Measurements from ENCODE around the gene CAMTA1.

CAMTA1 gene

GRCh38 chr1:6852136-6852890, 67.1 kb downstream of the CAMTA1 start:
- Histone ChIP-seq H3K4me2 (ENCODE audit: low read length) (no peak overlapping the region), H2BK120ac (ENCODE audit: insufficient read depth, low read length, poor library complexity) (no peak overlapping the region), H3K27ac (ENCODE audit: low read depth, low read length) (no peak overlapping the region), H3K27me3 (ENCODE audit: insufficient read depth, low read length) (no peaks in the 10 kb centered on the region), H4K91ac (ENCODE audit: low read depth, low read length) (no peak overlapping the region), H3K4me3 (ENCODE audit: low read depth, low read length) (no peak overlapping the region), H3K9me3 (ENCODE audit: insufficient read depth, low read depth, low read length) (peaks cover 2% of the 10 kb centered on the region), H2BK5ac (ENCODE audit: low read depth, low read length, poor library complexity) (no peak overlapping the region), H3K9ac (ENCODE audit: low read length) (no peak overlapping the region), H3K18ac (ENCODE audit: low read length) (no peak overlapping the region), H2AFZ (ENCODE audit: insufficient read depth, low read length, poor library complexity) (no peak overlapping the region), H2BK12ac (ENCODE audit: low read length) (no peak overlapping the region), H4K8ac (ENCODE audit: low read depth, low read length) (no peak overlapping the region), H3K36me3 (ENCODE audit: control insufficient read depth in 1 of 2, insufficient read depth in 2 of 2, low read length in 2 of 2) (no peaks in the 10 kb centered on the region), H4K12ac (ENCODE audit: low read depth, low read length) (no peak overlapping the region), H3K4ac (ENCODE audit: low read depth, low read length) (no peak overlapping the region), H2AK5ac (ENCODE audit: low read length) (no peak overlapping the region), H3K23ac (ENCODE audit: low read length) (no peak overlapping the region), H3K4me1 (ENCODE audit: control insufficient read depth in 1 of 2, insufficient read depth in 2 of 2, low read length in 2 of 2) (no peaks in the 10 kb centered on the region), H3K14ac (ENCODE audit: low read length) (no peak overlapping the region), H3K79me1 (ENCODE audit: low read length) (no peaks in the 10 kb centered on the region), H3K79me2 (ENCODE audit: control insufficient read depth, insufficient read depth, low read length, poor library complexity) (no peaks in the 10 kb centered on the region)
- peak; percentile 61 to 94 for DNase-seq
- no CpG with 5 or more reads among the region's 6 CpGs for WGBS (ENCODE audit: extremely low coverage, insufficient coverage, insufficient read length)

GRCh38 chr1:6854166-6854565, 68.9 kb downstream of the CAMTA1 start:
- Histone ChIP-seq H2BK12ac (ENCODE audit: low read length) (no peak overlapping the region), H3K4me2 (ENCODE audit: low read length) (no peak overlapping the region), H3K4me3 (ENCODE audit: low read depth, low read length) (no peak overlapping the region), H2BK5ac (ENCODE audit: low read depth, low read length, poor library complexity) (no peak overlapping the region), H3K9ac (ENCODE audit: low read length) (no peak overlapping the region), H3K36me3 (ENCODE audit: control insufficient read depth in 1 of 2, insufficient read depth in 2 of 2, low read length in 2 of 2) (no peaks in the 10 kb centered on the region), H3K18ac (ENCODE audit: low read length) (no peak overlapping the region), H3K27ac (ENCODE audit: low read depth, low read length) (no peak overlapping the region), H3K23ac (ENCODE audit: low read length) (no peak overlapping the region), H2BK120ac (ENCODE audit: insufficient read depth, low read length, poor library complexity) (no peak overlapping the region), H4K91ac (ENCODE audit: low read depth, low read length) (no peak overlapping the region), H3K14ac (ENCODE audit: low read length) (no peak overlapping the region), H3K4me1 (ENCODE audit: control insufficient read depth in 1 of 2, insufficient read depth in 2 of 2, low read length in 2 of 2) (no peaks in the 10 kb centered on the region), H3K27me3 (ENCODE audit: insufficient read depth, low read length) (no peaks in the 10 kb centered on the region), H3K79me1 (ENCODE audit: low read length) (no peaks in the 10 kb centered on the region), H4K8ac (ENCODE audit: low read depth, low read length) (no peak overlapping the region), H3K4ac (ENCODE audit: low read depth, low read length) (no peak overlapping the region), H3K9me3 (ENCODE audit: insufficient read depth, low read depth, low read length) (peaks cover 2% of the 10 kb centered on the region), H4K12ac (ENCODE audit: low read depth, low read length) (no peak overlapping the region), H2AK5ac (ENCODE audit: low read length) (no peak overlapping the region), H2AFZ (ENCODE audit: insufficient read depth, low read length, poor library complexity) (no peak overlapping the region), H3K79me2 (ENCODE audit: control insufficient read depth, insufficient read depth, low read length, poor library complexity) (no peaks in the 10 kb centered on the region)
- peak; percentile 86 to 100 for DNase-seq
- no CpG with 5 or more reads among the region's 4 CpGs for WGBS (ENCODE audit: extremely low coverage, insufficient coverage, insufficient read length)

- H2AFZ ChIP-seq (ENCODE audit: insufficient read depth, low read length, poor library complexity): no peak overlapping the region
- H3K79me1 ChIP-seq (ENCODE audit: low read length): no peaks in the 10 kb centered on the region
- H3K4me1 ChIP-seq (ENCODE audit: control insufficient read depth in 1 of 2, insufficient read depth in 2 of 2, low read length in 2 of 2): peaks cover 0 to 3% of the 10 kb centered on the region in 2 experiments
- H4K12ac ChIP-seq (ENCODE audit: low read depth, low read length): no peak overlapping the region
- H4K8ac ChIP-seq (ENCODE audit: low read depth, low read length): no peak overlapping the region
- WGBS (ENCODE audit: extremely low coverage, insufficient coverage, insufficient read length): no CpG with 5 or more reads among the region's 2 CpGs
- H2BK120ac ChIP-seq (ENCODE audit: insufficient read depth, low read length, poor library complexity): no peak overlapping the region
- peaks cover 2% of the 10 kb centered on the region for H3K9me3 ChIP-seq (ENCODE audit: insufficient read depth, low read depth, low read length)
- H4K91ac ChIP-seq (ENCODE audit: low read depth, low read length): no peak overlapping the region
- no peaks in the 10 kb centered on the region for H3K36me3 ChIP-seq (ENCODE audit: control insufficient read depth in 1 of 2, insufficient read depth in 2 of 2, low read length in 2 of 2)
- H3K4ac ChIP-seq (ENCODE audit: low read depth, low read length): no peak overlapping the region
- no peak overlapping the region for H3K4me3 ChIP-seq (ENCODE audit: low read depth, low read length)
- no peak for DNase-seq
- H2AK5ac ChIP-seq (ENCODE audit: low read length): no peak overlapping the region
- H3K27me3 ChIP-seq (ENCODE audit: insufficient read depth, low read length): no peaks in the 10 kb centered on the region
- H3K27ac ChIP-seq (ENCODE audit: low read depth, low read length): no peak overlapping the region
- H3K9ac ChIP-seq (ENCODE audit: low read length): no peak overlapping the region
- H3K79me2 ChIP-seq (ENCODE audit: control insufficient read depth, insufficient read depth, low read length, poor library complexity): no peaks in the 10 kb centered on the region
- no peak overlapping the region for H3K23ac ChIP-seq (ENCODE audit: low read length)
- H3K4me2 ChIP-seq (ENCODE audit: low read length): no peak overlapping the region
- no peak overlapping the region for H3K14ac ChIP-seq (ENCODE audit: low read length)
- no peak overlapping the region for H3K18ac ChIP-seq (ENCODE audit: low read length)
- no peak overlapping the region for H2BK5ac ChIP-seq (ENCODE audit: low read depth, low read length, poor library complexity)
- H2BK12ac ChIP-seq (ENCODE audit: low read length): no peak overlapping the region
These were observed 72.6 kb downstream of the CAMTA1 start for GRCh38 chr1:6857831-6858230.

GRCh38 chr1:6858596-6858995, 73.3 kb downstream of the CAMTA1 start:
- H2AFZ ChIP-seq (ENCODE audit: insufficient read depth, low read length, poor library complexity): no peak overlapping the region
- H3K79me2 ChIP-seq (ENCODE audit: control insufficient read depth, insufficient read depth, low read length, poor library complexity): no peaks in the 10 kb centered on the region
- no peak overlapping the region for H2BK5ac ChIP-seq (ENCODE audit: low read depth, low read length, poor library complexity)
- H3K14ac ChIP-seq (ENCODE audit: low read length): no peak overlapping the region
- H4K8ac ChIP-seq (ENCODE audit: low read depth, low read length): no peak overlapping the region
- no peak overlapping the region for H3K27ac ChIP-seq (ENCODE audit: low read depth, low read length)
- H4K91ac ChIP-seq (ENCODE audit: low read depth, low read length): no peak overlapping the region
- no peak overlapping the region for H3K18ac ChIP-seq (ENCODE audit: low read length)
- H3K79me1 ChIP-seq (ENCODE audit: low read length): no peaks in the 10 kb centered on the region
- DNase-seq: peak in 1 of 2 donors; percentile 23
- WGBS (ENCODE audit: extremely low coverage, insufficient coverage, insufficient read length): no CpG with 5 or more reads among the region's 3 CpGs
- no peaks in the 10 kb centered on the region for H3K27me3 ChIP-seq (ENCODE audit: insufficient read depth, low read length)
- peaks cover 0 to 3% of the 10 kb centered on the region in 2 experiments for H3K4me1 ChIP-seq (ENCODE audit: control insufficient read depth in 1 of 2, insufficient read depth in 2 of 2, low read length in 2 of 2)
- H3K9me3 ChIP-seq (ENCODE audit: insufficient read depth, low read depth, low read length): peaks cover 2% of the 10 kb centered on the region
- H3K4ac ChIP-seq (ENCODE audit: low read depth, low read length): no peak overlapping the region
- H3K4me3 ChIP-seq (ENCODE audit: low read depth, low read length): no peak overlapping the region
- no peak overlapping the region for H2AK5ac ChIP-seq (ENCODE audit: low read length)
- no peak overlapping the region for H3K23ac ChIP-seq (ENCODE audit: low read length)
- H3K36me3 ChIP-seq (ENCODE audit: control insufficient read depth in 1 of 2, insufficient read depth in 2 of 2, low read length in 2 of 2): no peaks in the 10 kb centered on the region
- no peak overlapping the region for H3K9ac ChIP-seq (ENCODE audit: low read length)
- no peak overlapping the region for H2BK12ac ChIP-seq (ENCODE audit: low read length)
- H4K12ac ChIP-seq (ENCODE audit: low read depth, low read length): no peak overlapping the region
- no peak overlapping the region for H2BK120ac ChIP-seq (ENCODE audit: insufficient read depth, low read length, poor library complexity)
- no peak overlapping the region for H3K4me2 ChIP-seq (ENCODE audit: low read length)
